ENCODE results near the gene YIF1B. TPM values are rescaled to one million over a fixed set of nuclear protein-coding genes. Genes with fewer than 3 reads are reported as not detected.

YIF1B gene
- polyA plus RNA-seq, 4 donors: 28.5 to 45.4 (median 38.1) TPM

GRCh38 chr19:38255383-38256014 lies 60.2 kb downstream of the YIF1B start:
- DNase-seq (ENCODE audit: low read depth in 4 of 4, low spot score in 2 of 4): no peak

GRCh38 chr19:38253788-38254187 lies 62.0 kb downstream of the YIF1B start:
- DNase-seq (ENCODE audit: low read depth in 4 of 4, low spot score in 2 of 4): no peak

Other genes starting within 250 kb of the YIF1B start
- gene DPF1, start 91.7 kb downstream of the YIF1B start, polyA plus RNA-seq (ENCODE audit: insufficient read length in 4 of 4): 1 to 10 TPM; 1.3 to 2.2 (median 1.8) TPM
- gene PPP1R14A, start 59.6 kb downstream of the YIF1B start, polyA plus RNA-seq (ENCODE audit: insufficient read length in 4 of 4): 10 to 100 TPM in 1 of 4 donors, 1 to 10 TPM in 3; 6.9 to 15.0 (median 8.3) TPM
- 100 to 1,000 TPM; 308 to 375 (median 337) TPM for gene SPINT2, start 51.4 kb downstream of the YIF1B start, polyA plus RNA-seq (ENCODE audit: insufficient read length in 4 of 4)
- 10 to 100 TPM in 3 of 4 donors, 1 to 10 TPM in 1; 6.9 to 15.2 (median 12.2) TPM for gene C19orf33, start 11.7 kb downstream of the YIF1B start, polyA plus RNA-seq (ENCODE audit: insufficient read length in 4 of 4)
- gene KCNK6, start 3.9 kb upstream of the YIF1B start, polyA plus RNA-seq (ENCODE audit: insufficient read length in 4 of 4): 1 to 10 TPM; 3.2 to 4.1 (median 3.6) TPM
- 10 to 100 TPM in 2 of 4 donors, 1 to 10 TPM in 2; 4.6 to 12.3 (median 8.3) TPM for gene CATSPERG, start 19.9 kb upstream of the YIF1B start, polyA plus RNA-seq (ENCODE audit: insufficient read length in 4 of 4)
- 100 to 1,000 TPM; 150 to 193 (median 165) TPM for gene PSMD8, start 58.6 kb upstream of the YIF1B start, polyA plus RNA-seq (ENCODE audit: insufficient read length in 4 of 4)
- gene GGN, start 72.1 kb upstream of the YIF1B start, polyA plus RNA-seq (ENCODE audit: insufficient read length in 4 of 4): 1 to 10 TPM in 1 of 4 donors, under 1 TPM in 3; 0.27 to 1.5 (median 0.69) TPM
- gene SPRED3, start 72.8 kb upstream of the YIF1B start, polyA plus RNA-seq (ENCODE audit: insufficient read length in 4 of 4): 1 to 10 TPM in 3 of 4 donors, under 1 TPM in 1; 0.78 to 1.5 (median 1.2) TPM
- gene FAM98C, start 87.1 kb upstream of the YIF1B start, polyA plus RNA-seq (ENCODE audit: insufficient read length in 4 of 4): 10 to 100 TPM; 12.2 to 20.2 (median 18.6) TPM
- gene RASGRP4, start 110.3 kb upstream of the YIF1B start, polyA plus RNA-seq (ENCODE audit: insufficient read length in 4 of 4): 1 to 10 TPM in 1 of 4 donors, under 1 TPM in 3; 0.72 to 1.4 (median 0.82) TPM
- 1 to 10 TPM; 4.2 to 7.2 (median 5.1) TPM for gene RYR1, start 117.7 kb upstream of the YIF1B start, polyA plus RNA-seq (ENCODE audit: insufficient read length in 4 of 4)